Dermis blood vessel endothelial cell (primary cell): ENCODE data around the gene MAP7. TPM values are rescaled to one million over a fixed set of nuclear protein-coding genes. Genes with fewer than 3 reads are reported as not detected.
"Not testable (repeated sequence)": the region's sequence is repeated elsewhere in the genome, so short reads cannot be mapped to it uniquely, and the experiment has no call there.

Source experiments
- DNase-seq: peaks from one replicate; pipeline ENCODE4 v3.0.0; 2010
- total RNA-seq: library from RNA; depleted of rRNA; stranded (reverse); fragments of >200 nt; gene quantifications from 2 replicates; pipeline ENCODE4 v1.2.3, GENCODE V29; 2014

The MAP7 gene
- total RNA-seq, 1 donor from 2014 or later: 0.34 TPM

DNA sequence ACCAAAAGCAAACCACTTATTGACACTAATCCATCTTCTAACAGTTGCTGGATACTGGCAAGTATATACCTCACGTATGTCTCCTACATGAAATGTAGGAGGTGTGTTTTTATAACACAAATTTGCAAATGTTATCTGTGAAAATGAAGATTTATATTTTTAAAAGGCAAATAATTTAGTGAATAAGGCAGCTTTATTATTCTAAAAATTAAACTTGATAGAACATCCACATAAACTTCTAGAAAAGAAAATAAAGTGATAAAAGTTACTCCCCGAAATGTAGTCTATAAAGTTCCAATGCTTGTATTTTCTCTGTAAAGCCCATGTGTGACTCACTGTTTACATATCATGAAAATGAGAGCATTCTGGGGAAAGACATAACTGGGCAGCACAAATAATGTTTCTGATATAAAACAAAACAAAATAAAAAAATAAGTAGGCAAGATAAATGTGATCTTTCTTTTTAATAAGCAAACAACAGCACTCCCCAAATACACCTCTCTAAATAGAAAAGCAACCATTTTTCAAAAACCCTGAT is 84.4 kb downstream of the MAP7 start:
- no peak for DNase-seq

DNA sequence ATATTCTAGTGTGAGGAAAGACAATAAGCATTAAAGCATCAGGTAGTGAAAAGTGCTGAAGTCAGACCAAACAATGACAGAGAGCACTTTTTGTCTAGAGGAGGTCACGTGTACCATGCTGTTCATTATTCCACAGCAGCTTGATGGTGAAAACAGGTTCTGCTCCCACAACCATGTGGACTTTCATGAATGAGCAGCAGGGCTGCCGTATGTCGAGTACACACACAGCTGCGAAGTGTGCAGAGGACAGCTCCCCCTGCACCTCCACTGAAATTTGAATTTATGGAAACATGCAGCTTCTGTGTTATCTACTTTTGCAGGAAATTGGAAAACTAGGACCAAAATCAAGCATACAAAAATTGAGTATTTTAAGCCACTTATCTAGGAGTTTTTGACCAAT is 85.3 kb downstream of the MAP7 start:
- no peak for DNase-seq

DNA sequence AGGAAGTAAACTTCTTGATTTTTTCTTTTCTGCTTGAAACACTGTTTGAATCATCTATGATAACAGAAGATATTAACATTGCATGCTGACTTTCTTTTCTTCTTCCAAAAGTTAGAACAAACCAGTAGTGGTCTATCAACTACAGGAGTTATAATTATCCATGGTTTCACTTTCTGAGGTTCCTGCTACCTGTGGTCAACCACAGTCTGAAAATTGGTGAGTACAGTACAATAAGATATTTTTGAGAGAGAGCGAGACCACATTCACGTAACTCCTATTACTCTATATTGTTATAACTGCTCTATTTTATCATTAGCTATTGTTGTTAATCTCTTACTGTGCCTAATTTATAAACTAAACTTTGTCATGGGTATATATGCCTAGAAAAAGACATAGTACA is 86.1 kb downstream of the MAP7 start:
- no peak for DNase-seq

DNA sequence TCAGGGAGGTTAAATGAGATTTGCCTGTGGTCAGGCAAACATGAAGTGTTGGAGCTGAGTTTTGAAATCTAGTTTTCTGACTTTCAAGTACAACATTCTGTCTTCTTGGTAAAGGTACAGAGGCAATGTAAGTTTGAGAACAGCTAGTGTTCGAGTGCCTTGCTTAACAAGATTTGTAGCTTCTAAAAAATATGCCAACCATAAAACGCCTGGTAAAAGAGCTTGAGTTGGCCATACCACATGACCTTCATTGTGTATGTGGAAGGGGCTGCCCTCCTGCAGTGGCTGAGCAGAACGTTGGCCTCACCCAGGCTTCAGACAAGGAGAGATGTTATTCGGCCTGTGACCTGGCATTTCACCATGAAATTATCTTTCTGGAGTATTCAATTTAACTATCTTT is 86.5 kb downstream of the MAP7 start:
- DNase-seq: no peak

DNA sequence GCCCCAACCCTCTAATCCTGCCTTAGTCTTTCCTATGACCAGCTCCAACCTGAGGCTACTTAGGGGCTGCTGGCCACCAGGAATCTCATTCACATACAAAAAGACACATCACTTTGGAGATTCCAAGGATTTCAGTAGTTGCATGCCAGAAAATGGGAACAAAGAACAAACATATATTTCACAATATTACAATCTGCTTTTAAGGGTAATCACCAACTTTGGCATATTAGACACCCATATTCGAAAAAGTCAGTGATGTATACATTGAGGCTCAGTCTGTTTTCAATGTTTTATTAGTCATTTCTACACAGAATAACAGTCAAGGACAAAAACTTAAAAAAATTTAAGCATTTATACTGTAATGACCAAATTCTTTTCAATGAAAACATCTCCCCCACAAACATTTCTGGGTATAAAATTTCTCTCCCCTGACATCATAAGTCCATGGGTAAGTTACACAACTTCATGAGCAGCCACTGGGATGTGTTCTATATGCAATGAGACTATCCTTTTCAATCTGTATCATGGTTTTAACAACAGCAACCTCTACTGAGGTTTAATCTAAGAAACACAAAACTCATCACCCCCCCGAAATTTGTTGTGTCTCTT is 103.5 kb downstream of the MAP7 start:
- no peak for DNase-seq

DNA sequence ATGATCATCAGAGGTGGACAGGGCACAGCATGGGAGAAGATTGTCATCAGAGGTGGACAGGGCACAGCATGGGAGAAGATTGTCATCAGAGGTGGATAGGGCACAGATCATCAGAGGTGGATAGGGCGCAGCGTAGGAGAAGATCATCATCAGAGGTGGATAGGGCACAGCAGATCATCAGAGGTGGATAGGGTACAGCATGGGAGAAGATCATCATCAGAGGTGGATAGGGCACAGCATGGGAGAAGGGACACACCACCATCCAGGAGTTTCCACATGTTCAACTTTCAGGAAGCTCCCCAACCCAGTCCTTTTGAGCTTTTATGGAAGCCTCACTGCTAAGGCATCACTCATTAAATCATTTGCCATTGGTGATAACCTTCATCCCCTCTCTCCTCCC is 104.1 kb downstream of the MAP7 start:
- DNase-seq: no peak

DNA sequence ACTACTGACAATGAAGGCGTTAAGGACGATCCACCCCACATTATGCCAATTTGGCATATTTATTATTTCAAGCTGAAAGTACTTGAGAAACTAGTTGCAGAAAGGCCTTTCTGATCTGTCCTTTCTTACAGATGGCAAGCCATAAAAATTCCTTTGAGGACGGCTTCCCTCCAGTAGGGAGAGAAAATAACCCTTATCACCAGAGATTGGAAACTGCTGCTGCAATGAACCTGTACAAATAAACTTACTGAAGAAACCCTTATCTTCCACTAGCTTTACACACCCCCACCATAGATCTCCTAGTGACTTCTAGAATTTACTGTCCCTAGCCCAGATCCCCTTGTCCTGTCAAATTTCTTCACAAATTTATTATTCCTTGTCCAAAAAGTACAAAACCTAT is 105.2 kb downstream of the MAP7 start:
- no peak for DNase-seq

DNA sequence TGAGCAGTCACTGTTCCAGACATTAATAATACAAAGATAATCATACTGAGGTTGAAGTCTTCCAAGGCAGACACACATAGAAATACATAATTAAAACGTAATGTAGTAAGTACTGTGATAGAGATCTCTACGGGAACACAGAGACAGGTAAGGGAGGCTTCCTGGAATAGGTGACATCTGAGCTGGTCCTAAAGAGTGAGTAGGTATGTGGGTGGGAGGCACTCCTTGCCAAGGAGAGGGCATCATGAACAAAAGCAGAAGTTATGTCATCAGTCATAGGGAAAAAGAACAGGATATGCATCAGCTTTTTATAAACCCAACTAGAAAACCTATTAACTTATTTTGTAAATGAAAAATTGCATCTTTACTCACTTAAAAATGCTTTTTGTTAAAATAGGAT is 110.0 kb downstream of the MAP7 start:
- no peak for DNase-seq

DNA sequence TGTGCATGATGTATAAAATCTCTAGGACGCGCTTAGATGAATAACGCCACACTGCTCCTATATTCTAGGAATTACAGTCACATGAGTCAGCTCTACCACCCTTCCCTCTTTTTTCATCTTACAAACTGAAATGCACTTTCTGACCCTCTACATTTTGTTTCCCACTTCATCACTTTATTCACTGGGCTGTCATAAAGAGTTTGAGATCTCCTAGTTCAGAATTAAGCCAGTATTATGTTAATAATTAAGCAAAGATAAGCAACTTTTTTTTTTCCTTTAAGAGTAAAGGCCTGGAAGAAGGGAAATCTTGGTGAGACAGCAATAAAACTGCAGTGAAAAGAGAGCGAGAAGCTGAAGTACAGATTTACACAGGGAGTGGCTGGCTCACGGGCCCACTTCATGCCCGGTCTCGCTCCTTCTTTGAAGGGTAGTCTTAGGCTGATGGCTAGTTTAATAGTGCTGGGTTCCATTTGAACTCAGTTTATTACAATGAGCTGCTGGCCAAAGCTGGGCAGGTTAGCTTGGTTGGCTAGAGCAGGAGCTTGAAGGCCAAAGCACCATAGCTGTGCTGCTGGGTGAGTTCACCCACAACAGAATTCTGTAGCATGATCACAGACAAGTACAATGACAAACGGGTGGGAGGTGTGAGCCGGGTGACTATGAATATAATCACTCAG is 110.6 kb downstream of the MAP7 start:
- DNase-seq: no peak

DNA sequence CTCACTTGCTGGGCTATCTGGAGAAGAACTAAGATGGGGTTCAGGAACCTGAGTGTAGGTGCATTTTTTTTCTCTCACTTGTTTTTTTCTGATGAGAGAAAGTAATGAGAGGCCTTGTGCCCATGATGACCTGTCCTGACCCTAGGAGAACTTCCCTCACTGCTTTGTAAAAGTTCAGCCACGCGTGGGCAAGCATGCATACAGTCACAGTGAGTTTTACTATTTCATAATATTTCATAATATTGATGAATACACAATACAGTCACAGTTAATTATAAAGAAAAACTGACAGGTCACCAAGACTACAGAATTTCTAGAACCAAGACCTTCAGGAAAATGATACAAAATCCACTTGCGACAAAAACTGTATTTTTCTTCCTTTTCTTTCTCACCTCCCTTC is 111.8 kb downstream of the MAP7 start:
- no peak for DNase-seq

DNA sequence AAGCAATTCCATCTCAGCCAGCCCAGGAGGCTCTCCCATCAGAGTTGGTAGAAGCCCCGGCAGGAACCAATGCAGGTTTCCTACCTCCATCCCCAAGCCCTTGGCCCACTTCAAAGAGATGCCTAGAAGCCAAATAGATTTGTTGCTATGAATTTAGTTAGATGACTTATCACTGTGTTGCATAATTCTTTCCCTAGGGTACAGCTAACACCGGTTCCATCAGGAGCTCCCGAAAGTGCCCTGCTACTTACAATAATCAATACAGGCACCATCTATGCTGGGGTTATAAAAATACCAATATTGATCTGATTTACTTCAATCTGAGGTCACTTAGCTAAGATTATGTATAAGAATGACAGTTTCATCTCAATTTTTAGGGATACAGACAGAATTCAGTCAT is 113.0 kb downstream of the MAP7 start:
- no peak for DNase-seq

DNA sequence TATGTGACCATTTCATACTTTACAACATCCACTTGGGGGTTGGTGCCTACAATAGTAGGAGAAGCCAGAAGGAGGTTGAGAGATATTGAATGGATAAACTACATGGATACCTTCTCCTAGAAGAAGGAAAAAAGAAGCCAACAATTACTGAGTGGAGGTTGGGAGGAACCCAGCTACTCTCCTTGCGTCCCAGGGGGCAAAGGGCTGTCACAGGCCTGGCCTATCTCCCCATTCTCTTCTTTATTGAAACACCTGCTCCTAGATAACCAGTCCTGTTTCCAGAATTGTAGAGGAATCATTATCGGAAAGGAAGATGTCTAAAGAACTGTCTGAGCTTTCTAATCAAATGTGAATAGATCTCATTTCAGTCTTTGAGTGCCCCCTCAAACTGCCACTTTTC is 115.1 kb downstream of the MAP7 start:
- no peak for DNase-seq

DNA sequence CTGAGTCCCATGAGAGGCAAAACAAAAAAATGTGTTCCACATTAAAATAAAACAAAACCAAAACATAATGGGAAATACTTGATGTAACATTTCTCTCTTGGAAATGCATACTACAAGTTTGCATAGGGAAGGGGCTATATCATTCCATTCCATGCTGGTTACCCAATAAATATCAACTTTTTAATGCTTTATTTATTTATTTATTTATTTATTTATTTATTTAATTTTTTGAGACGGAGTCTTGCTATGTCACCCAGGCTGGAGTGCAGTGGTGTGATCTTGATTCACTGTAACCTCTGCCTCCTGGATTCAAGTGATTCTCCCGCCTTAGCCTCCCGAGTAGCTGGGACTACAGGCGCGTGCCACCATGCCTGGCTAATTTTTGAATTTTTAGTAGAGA is 118.9 kb downstream of the MAP7 start:
- DNase-seq: not testable (repeated sequence)

DNA sequence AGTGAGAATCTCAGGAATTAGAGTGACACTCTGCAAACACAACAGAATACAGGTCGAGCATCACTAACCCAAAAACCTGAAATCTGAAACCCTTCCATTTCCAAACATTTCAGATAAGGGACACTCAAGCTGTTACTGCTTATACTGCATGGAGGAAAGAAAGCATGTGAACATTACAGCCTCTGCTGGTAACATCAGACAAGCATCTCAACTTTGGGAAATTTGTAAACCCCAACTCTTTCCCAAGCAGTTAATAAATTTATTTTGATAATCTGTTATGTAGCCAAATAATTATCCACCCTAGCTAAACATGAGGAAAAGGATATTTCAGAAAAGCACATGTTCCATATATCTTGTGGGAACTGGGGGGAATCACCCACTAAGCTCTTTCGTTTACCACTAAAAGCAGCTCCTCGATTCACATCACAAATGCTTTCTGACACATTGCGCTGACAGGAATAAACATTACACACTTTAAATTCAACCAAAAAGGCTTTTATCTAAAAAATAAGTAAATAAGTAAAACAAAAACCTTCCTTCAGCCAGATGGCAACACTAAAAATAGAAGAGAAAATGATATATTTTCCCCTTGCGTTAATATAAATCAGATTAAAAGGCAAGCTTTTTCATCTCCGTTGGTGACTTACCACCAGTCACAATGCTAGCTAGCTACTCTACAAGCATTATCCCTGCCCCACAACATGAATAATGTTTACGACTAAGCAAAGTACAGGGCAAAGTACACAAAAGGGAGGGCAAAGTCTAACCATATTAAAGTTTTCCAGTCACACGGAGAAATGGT is 120.8 kb downstream of the MAP7 start:
- DNase-seq: no peak

DNA sequence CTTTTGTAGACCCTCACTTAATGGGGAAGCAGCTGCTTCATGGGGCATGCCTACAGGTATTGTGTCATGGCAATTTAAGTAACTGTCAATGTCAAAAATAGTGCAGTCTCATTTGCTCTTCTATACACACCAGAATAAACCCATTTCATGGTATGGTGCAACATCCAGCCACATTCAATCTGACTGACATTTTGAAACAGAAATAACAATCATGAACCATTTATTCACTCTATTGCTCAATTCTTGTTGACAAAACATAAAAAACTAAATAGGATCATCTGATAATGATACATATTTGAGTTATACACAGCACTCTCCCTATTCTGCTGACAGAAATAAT is 122.9 kb downstream of the MAP7 start:
- DNase-seq: no peak

DNA sequence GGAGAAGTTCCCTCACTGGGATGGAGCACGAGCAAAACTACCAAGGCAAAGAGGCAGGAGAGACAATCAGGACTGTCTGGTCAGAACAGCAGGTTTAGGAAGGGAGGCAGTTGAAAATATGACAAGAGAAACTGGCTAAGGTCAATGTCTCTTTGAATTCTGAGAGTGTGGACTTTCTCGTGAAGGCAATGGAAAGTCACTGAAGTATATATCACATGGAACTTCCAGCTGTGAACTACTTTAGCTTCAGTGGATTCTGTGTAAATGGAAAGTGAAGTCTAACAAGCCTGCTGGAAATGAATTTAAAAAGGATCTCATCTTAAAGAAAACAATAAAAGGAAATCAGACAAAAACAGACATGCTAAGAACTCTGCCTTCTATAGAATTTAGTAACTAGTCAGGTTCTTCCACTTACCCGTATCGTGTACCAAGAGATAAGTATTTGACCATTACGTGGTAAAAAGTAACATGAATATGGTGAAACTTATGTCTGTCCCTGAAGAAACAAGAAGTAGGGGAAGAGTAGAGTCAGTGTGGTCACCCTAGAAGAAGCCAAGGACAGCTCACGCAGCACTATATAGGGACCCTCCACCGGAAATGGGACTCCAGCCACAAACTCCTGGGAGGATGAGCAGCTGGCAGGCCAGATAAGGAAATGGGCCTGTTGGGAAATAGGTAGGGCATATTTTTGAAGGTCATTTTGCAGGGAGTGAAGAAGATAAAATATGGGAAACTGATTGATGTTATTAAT is 123.4 kb downstream of the MAP7 start:
- DNase-seq: no peak

DNA sequence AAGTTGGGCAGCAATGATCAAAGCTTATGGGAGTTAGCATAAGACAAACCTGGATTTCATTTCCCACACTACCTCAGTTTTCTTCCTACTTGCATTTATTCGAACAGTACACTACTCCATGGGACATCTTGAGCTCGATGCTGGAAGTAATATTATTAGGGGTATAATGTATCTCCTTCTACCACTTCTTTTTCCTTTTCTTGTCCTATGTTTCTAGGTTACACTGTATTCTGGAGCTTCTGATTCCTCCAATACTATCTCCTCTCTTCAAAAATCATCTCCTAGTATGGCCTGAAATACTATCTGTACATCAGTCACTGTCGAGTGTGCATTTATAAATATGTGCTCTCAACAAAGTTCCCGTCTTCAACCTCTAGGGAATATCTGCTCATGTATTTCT is 124.4 kb downstream of the MAP7 start:
- DNase-seq: no peak

DNA sequence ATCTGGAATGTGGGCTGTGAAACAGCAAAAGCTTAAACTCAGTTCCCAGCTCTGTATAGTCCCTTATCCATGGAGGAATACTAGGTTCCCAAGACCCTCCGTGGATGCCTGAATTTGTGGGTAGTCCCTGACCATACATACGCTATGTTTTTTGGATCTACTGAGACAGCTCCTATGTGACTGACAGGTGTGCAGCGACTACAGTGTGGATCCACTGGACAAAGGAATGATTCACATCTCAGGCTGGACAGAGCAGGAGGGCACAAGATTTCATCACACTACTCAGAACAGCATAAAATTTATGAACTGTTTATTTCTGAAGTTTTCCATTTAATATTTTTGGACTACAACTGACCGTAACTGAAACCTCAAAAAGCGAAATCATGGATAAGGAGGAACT is 125.3 kb downstream of the MAP7 start:
- no peak for DNase-seq

DNA sequence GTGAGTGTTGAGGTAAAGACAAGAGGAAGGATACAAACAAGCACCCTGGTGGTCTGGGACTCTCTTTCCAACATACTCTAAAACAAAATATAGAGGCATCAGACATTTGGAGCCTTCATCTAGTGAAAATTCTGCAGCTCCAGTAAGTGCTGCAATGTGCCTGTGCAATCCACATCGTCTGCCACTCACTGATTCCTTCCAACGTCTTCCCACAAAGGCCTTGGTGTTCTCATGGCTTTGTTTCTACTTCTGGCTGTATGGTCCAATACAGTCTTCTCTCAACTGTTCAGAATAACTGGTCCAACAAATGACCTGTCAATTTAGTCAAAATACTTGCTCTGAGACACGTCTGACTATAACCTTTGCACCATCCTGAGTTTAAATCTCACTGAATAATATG is 125.8 kb downstream of the MAP7 start:
- DNase-seq: no peak

DNA sequence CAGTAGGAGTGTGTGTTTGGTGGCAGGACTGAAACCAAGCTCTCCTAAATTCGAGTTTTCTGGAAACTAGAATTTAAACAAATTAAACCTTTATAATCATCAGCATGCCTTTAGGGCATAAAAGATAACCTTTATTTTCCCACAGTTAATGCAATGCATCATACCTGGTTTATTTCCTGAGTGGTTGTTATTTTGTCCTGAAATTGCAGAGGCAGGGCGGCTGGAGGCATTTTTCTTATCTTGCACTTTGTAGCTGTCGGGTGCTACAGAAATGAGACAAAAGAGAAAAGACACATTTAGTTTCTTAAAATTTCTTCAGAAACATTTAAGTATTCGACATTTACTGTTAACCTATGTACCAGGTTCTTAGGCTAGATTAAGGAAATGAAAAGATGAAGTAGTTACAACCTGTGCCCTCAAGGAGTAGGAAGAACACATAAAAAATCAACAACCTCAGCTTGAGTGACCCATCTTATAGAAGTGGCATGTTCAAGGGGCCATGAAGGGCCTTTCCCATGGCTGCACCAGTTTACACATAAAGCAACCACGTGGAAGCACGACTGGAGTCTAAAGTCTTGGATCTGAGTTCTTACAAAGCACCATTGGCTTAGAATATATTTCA is 128.6 kb downstream of the MAP7 start:
- DNase-seq: no peak

DNA sequence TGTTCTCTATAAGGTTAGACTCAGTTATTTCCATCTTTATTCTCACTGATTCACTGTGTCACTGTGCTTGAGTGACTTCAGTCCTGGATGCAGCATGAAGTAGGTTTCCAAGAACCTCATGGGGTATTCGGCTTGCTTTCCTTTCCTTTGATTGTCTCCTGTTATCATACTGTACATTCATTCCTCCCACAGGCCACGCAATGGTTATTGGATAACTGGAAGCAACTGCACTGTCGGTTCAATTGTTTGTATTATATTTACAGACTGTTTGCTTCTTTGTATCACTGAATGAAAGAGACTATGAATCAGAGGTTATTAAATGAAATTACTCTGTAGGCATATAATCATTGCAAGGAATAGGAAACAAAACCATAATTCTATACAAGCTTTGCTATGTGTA is 129.4 kb downstream of the MAP7 start:
- no peak for DNase-seq

DNA sequence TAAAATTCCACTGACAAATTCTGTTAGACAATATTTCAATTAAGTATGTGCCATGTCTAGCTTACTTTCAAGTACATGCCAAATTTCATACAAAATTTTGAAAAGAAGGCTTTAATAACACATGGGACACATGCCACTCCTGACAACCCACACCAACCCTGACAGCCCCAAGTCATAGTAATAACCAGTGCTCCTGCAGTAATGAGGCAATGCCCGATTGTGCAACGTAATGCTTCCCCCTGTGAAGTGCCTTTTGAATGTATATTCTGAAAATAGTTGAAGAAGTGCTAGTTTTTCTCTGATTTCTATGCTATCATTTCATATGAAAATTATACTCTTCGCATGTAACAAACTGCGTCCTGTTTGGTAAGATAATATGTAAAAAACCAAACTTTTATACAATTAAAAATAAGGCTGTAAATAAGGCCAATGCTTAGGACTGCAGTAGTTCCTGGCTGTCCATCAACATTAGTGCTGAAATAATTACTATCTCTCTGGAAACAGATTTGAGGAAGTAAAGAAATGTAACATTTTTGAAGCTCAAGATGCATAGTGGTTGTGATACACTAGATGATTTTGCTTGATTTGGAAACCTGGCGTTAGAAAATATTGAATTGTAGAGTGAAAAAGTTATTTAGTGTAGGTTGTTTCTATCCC is 134.7 kb downstream of the MAP7 start:
- no peak for DNase-seq
